DMS79 treated with DMSO at 0.1 percent for 48 hours (cell line): ENCODE data around the gene MACROD2.

ENCODE experiments used
- DNase-seq: peaks from one replicate; lab custom pipeline; 2025; lab: John Stamatoyannopoulos, UW

MACROD2 gene

GRCh38 chr20:16064989-16065707 is 2069.8 kb downstream of the MACROD2 start:
- DNase-seq = no peak

GRCh38 chr20:16066571-16066970 is 2071.3 kb downstream of the MACROD2 start:
- DNase-seq = no peak

GRCh38 chr20:16069389-16070010 is 2074.2 kb downstream of the MACROD2 start:
- DNase-seq = no peak

- DNase-seq = no peak
These were observed 2076.9 kb downstream of the MACROD2 start for GRCh38 chr20:16072220-16072619.

GRCh38 chr20:16078172-16078898 is 2083.0 kb downstream of the MACROD2 start:
- DNase-seq = no peak

- DNase-seq = no peak
These were observed 2086.1 kb downstream of the MACROD2 start for GRCh38 chr20:16081421-16081820.

GRCh38 chr20:16082051-16082550 is 2086.8 kb downstream of the MACROD2 start:
- no peak for DNase-seq

GRCh38 chr20:16083639-16084280 is 2088.4 kb downstream of the MACROD2 start:
- DNase-seq = no peak

- no peak for DNase-seq
These were observed 2099.9 kb downstream of the MACROD2 start for GRCh38 chr20:16095226-16095625.

GRCh38 chr20:16096756-16097326 is 2101.5 kb downstream of the MACROD2 start:
- peak; percentile 25 for DNase-seq

GRCh38 chr20:16097788-16098187 is 2102.5 kb downstream of the MACROD2 start:
- no peak for DNase-seq

- peak; percentile 20 for DNase-seq
These were observed 2103.7 kb downstream of the MACROD2 start for GRCh38 chr20:16098890-16099639.

GRCh38 chr20:16100111-16100510 is 2104.8 kb downstream of the MACROD2 start:
- no peak for DNase-seq

- DNase-seq = no peak
These were observed 2105.5 kb downstream of the MACROD2 start for GRCh38 chr20:16100767-16101166.
